A549 (cell line): ENCODE data around the gene TSC2. TPM values are rescaled to one million over a fixed set of nuclear protein-coding genes. Genes with fewer than 3 reads are reported as not detected.

Experiments used
- ATAC-seq, 2 experiments: fragments of 200-7000 bp in 1 of 2; fragments of >200 bp in 1 of 2; cut with Nextera tagmentation in 1 of 2; cut with Tn5 transposase in 1 of 2; 3 replicates each; pipeline versions ENCODE4 v1.8.0 to v1.9.1; 2018 to 2020; ENCODE audit warnings: mild to moderate bottlenecking in 1 of 2, moderate library complexity in 1 of 2
- CTCF ChIA-PET: fragments of 300-600 bp; sonication (Branson Sonifier 250); formaldehyde crosslinking; extraction: SDS; loops from one replicate; lab custom pipeline; 2021; ENCODE audit warnings: antibody characterized with exemption, inconsistent platforms; lab: Yijun Ruan, JAX
- POLR2A ChIA-PET: fragments of 350-600 bp; formaldehyde crosslinking; extraction: SDS; loops from one replicate; lab custom pipeline; 2021; ENCODE audit warnings: antibody characterized with exemption, inconsistent platforms; lab: Yijun Ruan, JAX
- DNase-seq, 2 experiments: peaks; one replicate each; pipeline versions ENCODE4 v3.0.0 to v3.0.0-alpha.2; 2011 to 2016; ENCODE audit warnings: low read depth in 1 of 2, low spot score in 1 of 2
- FAIRE-seq: peaks from 2 replicates; lab custom pipeline; 2011; peaks lifted over from hg19 to GRCh38; lab: Jason Lieb, UNC
- H3K27ac ChIP-seq, 2 experiments: fragments of >200 bp; sonication (Bioruptor Twin); formaldehyde crosslinking; 3 replicates each; pipeline ENCODE4 v1.5.1; 2016 to 2017
- H3K4me1 ChIP-seq: fragments of >200 bp; sonication (Bioruptor Twin); formaldehyde crosslinking; 3 replicates; pipeline ENCODE4 v1.6.1; 2016
- H3K4me2 ChIP-seq: fragments of >200 bp; sonication (Bioruptor Twin); formaldehyde crosslinking; 3 replicates; pipeline ENCODE4 v1.6.1; 2016
- H3K4me3 ChIP-seq: fragments of >200 bp; sonication (Bioruptor Twin); formaldehyde crosslinking; 3 replicates; pipeline ENCODE4 v1.5.1; 2016
- H3K9me3 ChIP-seq: fragments of >200 bp; sonication (Bioruptor Twin); formaldehyde crosslinking; 3 replicates; pipeline ENCODE4 v1.6.1; 2016
- BCL3 ChIP-seq: fragments of >200 bp; sonication (Bioruptor Twin); formaldehyde crosslinking; IDR thresholded peaks from 3 replicates; pipeline ENCODE4 v1.6.1; 2016
- CBX8 ChIP-seq: fragments of 200-600 bp; sonication (generic); IDR thresholded peaks from 2 replicates; pipeline ENCODE4 v1.6.1; 2016
- EHF ChIP-seq: fragments of 250-450 bp; sonication (Bioruptor Pico); IDR thresholded peaks from 2 replicates; pipeline ENCODE4 v1.5.0; 2020; ENCODE audit warnings: mild to moderate bottlenecking
- EP300 ChIP-seq, 2 experiments: fragments of >200 bp; sonication (Bioruptor Twin); formaldehyde crosslinking; IDR thresholded peaks; 2 replicates in 1 of 2; 3 replicates in 1 of 2; pipeline ENCODE4 v1.6.1; 2016 to 2017
- ESRRA ChIP-seq: fragments of 150-350 bp; IDR thresholded peaks from 2 replicates; pipeline ENCODE4 v1.6.1; 2014; ENCODE audit warnings: mild to moderate bottlenecking, low read length, borderline replicate concordance
- FOSL2 ChIP-seq, 2 experiments: fragments of 450-650 bp in 1 of 2; fragments of >200 bp in 1 of 2; sonication (Bioruptor Twin) in 1 of 2; formaldehyde crosslinking; IDR thresholded peaks; 2 replicates each; pipeline versions ENCODE4 v1.5.0 to v1.6.1; 2016 to 2020; ENCODE audit warnings: mild to moderate bottlenecking in 1 of 2, moderate library complexity in 1 of 2
- FOXS1 ChIP-seq: fragments of 250-450 bp; sonication (Bioruptor Pico); IDR thresholded peaks from 2 replicates; pipeline ENCODE4 v1.5.0; 2020; ENCODE audit warnings: mild to moderate bottlenecking, moderate library complexity
- GATA3 ChIP-seq: IDR thresholded peaks from 2 replicates; pipeline ENCODE4 v1.6.1; 2012; ENCODE audit warnings: borderline replicate concordance
- HEYL ChIP-seq: fragments of 250-450 bp; sonication (Bioruptor Pico); IDR thresholded peaks from 2 replicates; pipeline ENCODE4 v1.8.0; 2021; ENCODE audit warnings: mild to moderate bottlenecking, moderate library complexity
- HMGXB4 ChIP-seq: fragments of 250-450 bp; sonication (Bioruptor Pico); IDR thresholded peaks from 2 replicates; pipeline ENCODE4 v1.5.0; 2021; ENCODE audit warnings: mild to moderate bottlenecking, moderate library complexity, borderline replicate concordance
- HOXB13 ChIP-seq: fragments of 250-450 bp; sonication (Bioruptor Pico); IDR thresholded peaks from 2 replicates; pipeline ENCODE4 v1.5.0; 2020; ENCODE audit warnings: low read depth, mild to moderate bottlenecking, moderate library complexity
- JUNB ChIP-seq: fragments of >200 bp; sonication (Bioruptor Twin); formaldehyde crosslinking; IDR thresholded peaks from 2 replicates; pipeline ENCODE4 v1.6.1; 2016
- MAZ ChIP-seq: fragments of 150-350 bp; IDR thresholded peaks from 2 replicates; pipeline ENCODE4 v1.6.1; 2014; ENCODE audit warnings: antibody characterized with exemption, low read depth, low read length, borderline replicate concordance
- NPAS2 ChIP-seq: fragments of 250-450 bp; sonication (Bioruptor Pico); IDR thresholded peaks from 2 replicates; pipeline ENCODE4 v1.8.0; 2022; ENCODE audit warnings: mild to moderate bottlenecking, moderate library complexity, borderline replicate concordance
- RCOR1 ChIP-seq: fragments of 150-350 bp; IDR thresholded peaks from 2 replicates; pipeline ENCODE4 v1.6.1; 2014; ENCODE audit warnings: antibody characterized with exemption, low read length, low read depth
- REST ChIP-seq: fragments of 200-600 bp; sonication (generic); IDR thresholded peaks from 2 replicates; pipeline ENCODE4 v1.6.1; 2016; ENCODE audit warnings: antibody characterized with exemption, mild to moderate bottlenecking, moderate library complexity
- RFX5 ChIP-seq: fragments of 450-650 bp; IDR thresholded peaks from 2 replicates; pipeline ENCODE4 v1.7.1; 2014; ENCODE audit warnings: antibody characterized with exemption, mild to moderate bottlenecking, moderate library complexity
- USF2 ChIP-seq: fragments of 450-650 bp; IDR thresholded peaks from 2 replicates; pipeline ENCODE4 v1.6.1; 2014; ENCODE audit warnings: antibody characterized with exemption
- ZC3H11A ChIP-seq: fragments of 450-650 bp; IDR thresholded peaks from 2 replicates; pipeline ENCODE4 v1.6.1; 2014; ENCODE audit warnings: antibody characterized with exemption, mild to moderate bottlenecking
- ZFP36 ChIP-seq: fragments of 450-650 bp; IDR thresholded peaks from 2 replicates; pipeline ENCODE4 v1.6.1; 2014; ENCODE audit warnings: borderline replicate concordance; ENCODE audit not compliant: partially characterized antibody
- ZNF302 ChIP-seq: fragments of 250-450 bp; sonication (Bioruptor Pico); IDR thresholded peaks from 2 replicates; pipeline ENCODE4 v1.9.0; 2021; ENCODE audit warnings: inconsistent platforms, mild to moderate bottlenecking, moderate library complexity
- ZSCAN20 ChIP-seq: fragments of 250-450 bp; sonication (Bioruptor Pico); IDR thresholded peaks from 2 replicates; pipeline ENCODE4 v1.8.0; 2022; ENCODE audit warnings: mild to moderate bottlenecking, moderate library complexity
- WGBS: methylation state at CpG from one replicate; pipeline ENCODE4 v1.1.6; 2017; ENCODE audit errors: missing lambda C conversion rate; 5-methylcytosine and 5-hydroxymethylcytosine counted together
- polyA plus RNA-seq, 4 experiments: library from polyadenylated mRNA; depleted of rRNA in 3 of 4; stranded (reverse); fragments of >200 nt; fragmentation: RNase III in 1 of 4; extraction: RNeasy Plus Mini Kit Qiagen cat#74134 plus additional on column Dnase treatment in 1 of 4; gene quantifications; 2 replicates in 3 of 4; 3 replicates in 1 of 4; pipeline ENCODE4 v1.2.3, GENCODE V29; 2011 to 2017

TSC2 gene
- polyA plus RNA-seq, 2 of the 4 experiments (the other 2 are of a cell fraction) = 32.6 to 47.3 TPM

GRCh38 chr16:2074071-2074470 is 26.3 kb downstream of the TSC2 start:
- DNase-seq (no peak), FAIRE-seq (no peak), ATAC-seq (no peak)
- H3K4me3 ChIP-seq = no peak overlapping the region
- 95% methylated on average over 14 of the region's 20 CpGs for WGBS
- no peak overlapping the region for H3K4me2 ChIP-seq
- H3K4me1 ChIP-seq = no peaks in the 10 kb centered on the region
- H3K27ac ChIP-seq = no peak overlapping the region
- H3K9me3 ChIP-seq = no peaks in the 10 kb centered on the region
- POLR2A ChIA-PET = no interaction called here
- TF ChIP-seq RFX5 = no peak
- no peak for TF ChIP-seq HMGXB4
- no peak for TF ChIP-seq NPAS2 (CRISPR knock-in tag)
- TF ChIP-seq MAZ = no peak
- no peak for TF ChIP-seq ZSCAN20
- TF ChIP-seq HEYL = no peak
- TF ChIP-seq USF2 = no peak
- TF ChIP-seq EHF = no peak
- TF ChIP-seq, all 56 proteins: peak for 0
- CTCF ChIA-PET = interaction anchor here (1.0 to 4.2 kb wide), 4 partner anchors 10 to 70 kb away, joined by 3 to 15 read pairs (median 3); no protein-coding TSS in a partner anchor

GRCh38 chr16:2075631-2076030 is 27.8 kb downstream of the TSC2 start:
- no peak overlapping the region for H3K4me3 ChIP-seq
- POLR2A ChIA-PET = interaction anchor here (0.7 kb wide), 1 partner anchor 65 kb away, joined by 7 read pairs; no protein-coding TSS in a partner anchor
- no peaks in the 10 kb centered on the region for H3K4me1 ChIP-seq
- WGBS = 96% methylated on average over 24 of the region's 24 CpGs
- ATAC-seq = no peak
- H3K4me2 ChIP-seq = no peak overlapping the region
- no peaks in the 10 kb centered on the region for H3K9me3 ChIP-seq
- CTCF ChIA-PET = interaction anchor here (0.7 to 4.2 kb wide), 4 partner anchors 16 to 77 kb away, joined by 3 to 15 read pairs (median 4); no protein-coding TSS in a partner anchor
- H3K27ac ChIP-seq = no peak overlapping the region
- TF ChIP-seq ZNF302 (CRISPR knock-in tag) (no peak), GATA3 (no peak)
- no peak for FAIRE-seq
- DNase-seq = no peak

- 91% methylated on average over 17 of the region's 28 CpGs for WGBS
- POLR2A ChIA-PET = interaction anchor here (0.7 kb wide), 1 partner anchor 64 kb away, joined by 7 read pairs; no protein-coding TSS in a partner anchor
- FAIRE-seq (no peak), ATAC-seq (no peak), DNase-seq (no peak)
- CTCF ChIA-PET = interaction anchor here (0.5 to 4.2 kb wide), 4 partner anchors 13 to 73 kb away, joined by 3 to 22 read pairs (median 9); no protein-coding TSS in a partner anchor
- Histone ChIP-seq H3K27ac (no peak overlapping the region), H3K4me1 (no peaks in the 10 kb centered on the region), H3K4me2 (no peak overlapping the region), H3K9me3 (no peaks in the 10 kb centered on the region), H3K4me3 (no peak overlapping the region)
- TF ChIP-seq ESRRA = no peak
- TF ChIP-seq EP300 (IDR thresholded peaks at IDR 0.05) = no peak
- TF ChIP-seq REST = no peak
- no peak for TF ChIP-seq ZFP36
- no peak for TF ChIP-seq BCL3
- TF ChIP-seq GATA3 = no peak
- no peak for TF ChIP-seq HOXB13 (CRISPR knock-in tag)
- no peak for TF ChIP-seq FOSL2 (IDR thresholded peaks at IDR 0.05)
- TF ChIP-seq FOSL2 (CRISPR knock-in tag; IDR thresholded peaks at IDR 0.05) = no peak
- no peak for TF ChIP-seq RCOR1
- no peak for TF ChIP-seq JUNB
- TF ChIP-seq EHF = no peak
- TF ChIP-seq CBX8 = no peak
- no peak for TF ChIP-seq ZC3H11A
- no peak for TF ChIP-seq FOXS1
- no peak for TF ChIP-seq HEYL
Observed at GRCh38 chr16:2076072-2076865, 28.5 kb downstream of the TSC2 start.
